Measurements from ENCODE around the gene PRDM15.

- no peak for TF ChIP-seq POLR2AphosphoS5 (IDR thresholded peaks at IDR 0.05)
- no peak for TF ChIP-seq EP300 (IDR thresholded peaks at IDR 0.05; ENCODE audit: low read depth)
Measured at GRCh38 chr21:41879190-41879998, at the start of gene PRDM15.

Measured in transverse colon (tissue), 3 donors.